Activated CD8-positive, alpha-beta memory T cell treated with anti-CD3 and anti-CD28 coated beads, Interleukin-2, amount 50 U/mL, for 24 hours (primary cell): ENCODE measurements around the gene TXLNB.

Experiments used
- DNase-seq: peaks from one replicate; pipeline ENCODE4 v3.0.0-alpha.2; 2020; ENCODE audit errors: extremely low read depth

TXLNB gene

DNA sequence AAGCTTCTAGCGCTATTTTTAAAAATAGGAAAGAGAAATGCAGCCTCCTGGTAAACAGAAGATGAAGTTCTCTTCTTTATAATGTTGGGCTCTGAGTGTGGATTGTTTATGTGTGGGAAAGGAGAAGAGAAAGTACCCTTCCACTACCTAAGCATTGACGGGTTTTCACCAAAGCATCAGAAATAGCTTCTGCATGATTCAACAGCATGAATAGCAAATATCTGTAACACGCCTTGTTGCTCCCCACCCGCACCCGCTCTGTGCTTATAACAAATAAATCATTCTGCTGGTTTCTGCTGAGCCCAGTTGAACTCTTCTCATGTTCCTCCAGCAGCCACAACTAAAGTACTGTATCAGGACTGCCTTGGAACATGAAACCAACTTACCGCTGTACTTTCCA is 20.7 kb downstream of the TXLNB start:
- no peak for DNase-seq

DNA sequence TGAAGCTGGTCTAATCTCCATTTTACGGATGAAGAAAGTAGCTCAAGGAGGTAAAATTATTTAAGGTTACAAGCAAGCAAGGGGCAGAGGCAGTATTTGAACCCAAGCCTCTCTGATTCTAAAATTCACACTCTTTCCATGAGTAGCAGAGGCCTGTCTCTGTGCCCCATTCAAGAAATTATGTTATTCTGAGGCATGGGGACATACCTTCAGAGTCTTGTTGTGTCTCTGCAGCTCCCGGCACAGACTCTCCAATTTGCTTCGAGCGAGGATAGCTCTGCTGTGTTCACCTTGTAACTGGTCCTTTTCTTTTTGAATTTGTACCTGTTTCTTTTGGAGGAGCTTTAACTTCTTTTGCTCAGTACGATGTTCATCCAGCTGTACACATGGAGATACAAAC is 21.5 kb downstream of the TXLNB start:
- no peak for DNase-seq

DNA sequence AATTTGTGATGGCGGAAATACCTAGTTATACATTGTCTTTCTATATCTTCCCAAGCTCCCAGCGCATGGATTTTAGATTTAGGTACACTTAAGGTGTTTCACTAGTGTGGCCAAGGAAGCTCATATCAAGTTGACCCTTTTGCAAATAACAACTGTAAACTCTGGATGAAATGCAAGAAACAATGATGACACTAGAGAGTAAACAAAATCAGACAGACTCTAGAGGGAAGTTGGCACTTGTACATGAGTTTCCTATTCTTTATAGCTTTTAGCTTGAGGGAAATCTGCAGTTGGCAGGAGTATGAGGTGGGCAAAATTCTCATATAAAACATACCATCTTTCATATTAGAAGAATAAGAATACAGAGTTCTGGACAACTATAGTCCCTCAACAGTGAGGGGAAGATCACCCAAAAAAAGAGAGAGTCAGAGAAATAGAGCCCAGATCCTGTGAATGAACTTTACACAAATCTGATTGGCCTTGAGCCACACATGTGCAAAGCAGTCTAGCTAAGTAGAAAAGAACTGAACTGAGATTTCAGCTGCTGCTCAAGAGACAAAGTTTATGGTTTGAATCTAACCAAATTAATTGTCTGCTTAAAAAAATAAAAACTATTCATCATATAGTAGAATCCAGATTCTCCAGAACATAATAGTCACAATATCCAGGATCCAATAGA is 26.1 kb downstream of the TXLNB start:
- no peak for DNase-seq

DNA sequence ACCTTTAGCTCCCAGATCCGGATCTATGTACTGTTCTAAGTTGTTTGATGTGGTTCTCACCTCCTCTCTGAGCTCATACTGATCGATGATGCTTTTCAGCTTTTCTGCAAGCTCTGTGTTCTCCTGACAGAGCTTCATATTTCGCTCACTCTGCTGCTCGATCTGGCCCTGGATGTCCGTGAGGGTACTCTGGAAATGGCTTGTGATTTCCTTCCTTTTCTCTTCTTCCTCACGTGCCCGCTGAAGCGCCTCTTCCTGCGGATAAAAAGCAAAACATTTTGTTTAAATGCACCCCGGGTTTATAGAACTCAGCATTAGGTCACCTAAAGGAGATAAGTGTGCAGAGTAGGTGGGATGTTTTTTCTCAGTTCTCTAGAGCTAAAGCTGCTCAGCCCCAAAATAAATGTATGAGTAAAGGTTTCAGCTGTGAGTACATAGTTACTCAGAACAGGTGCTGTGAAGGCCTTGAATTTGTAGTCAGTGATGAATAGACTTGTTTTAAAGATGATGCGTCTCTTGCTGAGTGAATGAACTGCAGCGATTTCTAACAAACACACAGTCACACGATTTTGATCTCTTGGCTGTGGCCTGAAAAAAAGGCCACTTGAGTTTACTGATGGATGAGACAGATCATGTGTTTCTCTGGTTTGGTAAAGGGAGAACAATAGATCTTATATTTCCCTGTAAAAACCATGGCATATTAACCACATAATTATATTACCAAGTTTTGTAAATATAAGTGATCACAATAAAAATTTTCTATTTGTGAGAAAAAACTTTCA is 29.1 kb downstream of the TXLNB start:
- DNase-seq = peak; percentile 7

DNA sequence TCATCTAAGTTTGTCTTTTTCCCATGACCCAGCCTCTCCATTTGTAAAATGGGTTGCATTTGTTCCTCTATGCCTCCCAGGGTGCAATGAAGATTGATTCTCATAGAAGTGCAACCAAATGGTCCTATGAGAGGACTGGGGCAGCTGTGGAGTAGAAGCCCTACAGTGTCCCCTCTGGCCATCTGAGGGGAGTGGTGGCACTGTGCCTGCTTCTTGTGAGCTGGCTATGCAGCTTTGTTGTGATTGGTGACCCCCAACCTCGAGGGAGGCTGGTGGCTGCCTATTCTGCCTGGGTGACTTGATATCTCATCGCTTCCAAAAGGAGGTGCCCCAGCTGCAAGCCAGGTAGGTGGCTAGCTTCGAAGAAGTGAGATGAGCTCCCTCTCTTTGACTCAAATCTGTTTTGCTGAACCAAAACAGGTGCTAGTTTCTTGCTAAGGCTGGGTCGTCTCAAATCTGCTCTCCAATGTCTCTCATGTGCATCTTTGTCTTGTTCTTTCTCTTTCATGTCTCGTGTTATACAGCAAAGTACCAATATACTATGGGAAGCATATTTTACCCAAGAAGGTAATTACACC is 33.9 kb downstream of the TXLNB start:
- no peak for DNase-seq

DNA sequence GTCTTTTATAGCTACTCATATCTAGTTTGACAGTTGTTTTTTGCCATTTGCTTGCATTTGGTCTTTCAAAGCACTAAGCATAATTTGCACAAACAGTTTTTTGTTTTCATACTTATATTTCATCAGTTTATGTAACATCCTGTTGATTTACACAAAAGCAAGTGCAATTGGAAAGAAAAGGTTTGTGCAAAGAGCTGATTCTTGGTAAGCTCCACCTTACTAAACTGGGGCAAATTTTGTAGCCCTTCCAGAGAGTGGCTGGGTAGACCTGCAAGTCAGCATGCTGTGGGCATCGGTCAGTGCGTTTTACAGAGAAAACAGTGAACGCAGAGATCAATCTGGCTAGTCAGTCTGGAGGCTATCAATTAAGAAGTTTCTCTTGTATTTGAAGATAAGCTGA is 34.5 kb downstream of the TXLNB start:
- no peak for DNase-seq

DNA sequence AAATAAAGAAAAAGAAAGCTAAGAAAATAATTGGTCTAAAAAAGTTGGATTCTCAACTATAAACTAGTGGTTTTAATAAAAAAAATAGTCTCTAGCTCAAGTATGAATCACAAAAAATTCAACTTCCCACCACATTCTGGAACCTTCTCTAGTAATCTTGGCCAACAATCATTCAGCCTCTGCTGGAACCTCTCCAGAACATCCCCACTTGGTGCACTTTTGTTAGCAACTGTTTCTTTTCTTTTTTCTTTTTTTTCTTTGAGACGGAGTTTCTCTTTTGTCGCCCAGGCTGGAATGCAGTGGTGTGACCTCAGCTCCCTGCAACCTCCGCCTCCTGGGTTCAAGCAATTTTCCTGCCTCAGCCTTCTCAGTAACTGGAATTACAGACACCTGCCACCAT is 35.7 kb downstream of the TXLNB start:
- no peak for DNase-seq

DNA sequence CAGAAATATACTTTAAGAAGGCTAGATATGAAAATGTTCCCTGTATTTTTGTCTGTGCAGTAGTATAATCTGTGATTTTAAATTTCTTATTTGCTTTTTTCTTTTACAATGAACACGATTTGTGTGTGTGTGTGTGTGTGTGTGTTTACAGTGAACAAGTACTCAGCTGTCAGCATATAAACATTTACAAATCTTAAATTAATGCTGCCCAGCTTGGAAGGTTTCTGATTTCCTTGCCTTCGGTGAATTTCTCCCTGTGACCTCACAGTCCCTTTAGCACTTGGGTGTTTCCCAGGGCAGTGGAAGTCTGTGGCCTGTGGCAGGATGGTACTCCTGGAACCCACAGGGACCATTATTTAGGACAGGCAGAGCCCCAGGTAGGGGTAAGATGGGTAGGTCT is 37.6 kb downstream of the TXLNB start:
- DNase-seq = no peak

DNA sequence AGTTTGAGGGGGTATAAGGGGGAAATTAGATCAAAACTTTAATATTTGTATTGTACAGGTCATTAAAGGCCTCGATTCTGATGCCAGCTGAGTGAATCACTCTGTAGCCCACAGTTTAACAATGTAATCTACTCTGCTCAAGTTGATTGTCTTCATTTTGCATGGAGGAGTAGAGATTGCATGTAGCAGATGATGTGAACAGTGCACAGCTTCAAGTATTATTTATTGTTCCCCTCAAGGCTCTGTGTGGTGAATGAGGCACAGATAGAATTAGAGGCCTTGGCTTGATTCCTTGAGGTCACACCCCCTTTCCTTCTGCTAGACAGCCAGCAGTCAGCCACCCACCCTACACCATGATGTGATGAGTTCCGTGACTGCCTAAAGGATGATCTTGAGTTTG is 38.1 kb downstream of the TXLNB start:
- no peak for DNase-seq

DNA sequence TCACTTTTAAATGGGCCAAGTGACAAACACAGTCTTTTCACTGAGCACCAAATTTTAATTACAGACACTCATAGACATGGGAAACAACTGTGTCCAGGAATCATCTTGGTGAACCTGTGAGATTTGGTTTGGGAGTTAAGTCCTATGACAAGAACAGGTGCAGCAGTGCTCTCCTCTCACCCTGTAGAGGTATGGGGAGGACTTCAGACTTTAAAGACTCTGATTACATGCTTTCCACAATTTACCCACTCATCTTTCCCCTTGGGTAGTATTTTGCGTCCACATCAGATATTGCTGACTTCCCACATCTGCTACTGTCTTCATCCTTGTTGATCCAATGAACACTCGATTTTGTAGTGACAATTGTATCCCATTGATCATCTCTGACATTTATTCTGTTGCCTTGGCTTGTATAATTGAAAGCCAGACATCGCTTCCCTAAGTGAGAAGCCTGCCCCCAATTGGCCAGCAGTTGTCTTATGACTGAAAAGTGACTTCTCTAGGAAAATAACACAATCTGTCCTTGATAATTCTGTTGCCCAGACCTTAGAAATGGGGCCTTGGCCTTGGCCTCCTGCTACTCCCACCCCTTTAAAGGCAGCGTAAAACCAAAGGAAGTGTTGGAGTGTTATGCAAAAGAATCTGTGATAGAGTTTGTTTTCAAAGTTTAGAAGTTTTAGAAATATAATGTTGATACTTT is 40.0 kb downstream of the TXLNB start:
- no peak for DNase-seq

DNA sequence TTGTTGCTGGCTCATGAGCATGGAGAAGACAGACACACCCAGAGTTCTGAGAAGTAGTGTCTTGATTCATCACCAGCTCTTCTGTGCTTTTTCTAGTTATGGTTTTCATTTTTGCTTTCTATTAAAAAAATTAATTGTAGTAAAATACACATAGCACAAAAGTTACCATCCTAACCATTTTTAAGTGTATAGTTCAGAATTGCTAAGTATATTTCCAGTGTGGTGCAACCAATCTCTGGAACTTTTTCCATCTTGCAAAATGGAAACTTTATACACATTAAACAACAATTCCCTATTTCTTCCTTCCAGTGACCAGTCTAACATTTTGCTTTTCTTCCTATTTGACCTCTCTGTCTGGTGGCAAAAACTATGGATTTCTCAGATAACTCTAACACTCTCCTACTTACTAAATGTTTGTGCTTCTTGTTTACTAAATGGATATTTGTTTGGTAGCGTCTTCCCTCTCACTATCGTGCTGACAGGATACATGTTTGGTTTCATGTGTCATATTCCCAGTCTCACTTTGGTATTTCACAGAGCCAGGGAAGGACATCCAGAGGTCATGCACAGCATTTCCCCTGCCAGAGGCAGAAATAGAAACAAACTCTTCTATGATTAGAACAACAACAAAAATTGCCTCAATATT is 40.6 kb downstream of the TXLNB start:
- no peak for DNase-seq

DNA sequence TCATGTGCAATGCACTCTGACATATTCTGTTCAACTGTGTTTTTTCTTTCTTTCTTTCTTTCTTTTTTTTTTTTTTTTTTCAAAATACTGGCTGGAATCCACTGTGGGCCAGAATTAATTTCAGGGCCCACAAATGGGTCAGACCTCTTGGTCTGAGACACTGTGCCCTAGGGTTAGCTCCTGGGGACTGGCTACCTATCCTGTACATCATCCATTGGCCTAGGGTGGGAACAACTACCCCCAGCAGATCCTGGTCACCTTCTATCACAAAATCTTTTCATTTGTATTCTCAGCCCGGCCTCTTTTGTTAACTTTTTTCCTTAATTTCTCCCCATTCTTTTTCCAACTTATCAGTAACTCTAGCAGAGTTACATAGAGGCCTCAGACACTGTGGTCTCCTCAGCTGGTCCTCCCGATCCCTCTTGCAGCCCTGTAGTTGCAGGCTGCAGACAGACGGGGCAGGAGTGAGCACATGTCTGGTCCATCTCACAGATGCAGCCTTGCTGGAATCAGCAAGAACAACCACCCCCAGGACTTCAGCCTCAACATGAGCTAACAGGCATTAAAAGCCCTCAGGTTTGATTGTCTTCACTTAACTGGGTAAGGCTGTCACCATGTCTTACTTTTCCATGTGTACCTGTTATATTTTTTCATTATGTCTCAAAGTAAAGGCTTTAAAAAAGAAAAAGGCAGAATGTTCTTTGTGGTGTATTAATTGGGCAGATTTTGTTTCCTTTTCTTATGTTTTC is 41.3 kb downstream of the TXLNB start:
- no peak for DNase-seq

DNA sequence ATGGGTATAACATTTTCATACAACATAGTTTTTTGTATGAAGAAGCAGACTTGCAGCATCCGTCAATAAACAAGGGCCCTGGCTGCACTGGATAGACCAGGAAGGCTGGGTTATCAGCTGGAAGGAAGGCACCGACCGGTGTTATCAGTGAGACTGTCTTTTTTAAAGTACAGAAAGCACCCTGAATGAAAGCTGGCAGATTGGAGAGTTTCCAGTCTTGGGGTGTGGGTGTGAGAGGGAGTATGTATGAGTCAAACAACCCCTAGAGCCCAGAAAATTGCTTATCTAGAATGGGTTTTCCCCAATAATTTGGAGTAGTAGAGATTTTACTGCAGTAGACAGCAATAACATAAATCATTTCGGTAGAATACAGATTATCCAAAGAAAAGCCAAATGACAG is 42.4 kb downstream of the TXLNB start:
- DNase-seq = peak; percentile 8

DNA sequence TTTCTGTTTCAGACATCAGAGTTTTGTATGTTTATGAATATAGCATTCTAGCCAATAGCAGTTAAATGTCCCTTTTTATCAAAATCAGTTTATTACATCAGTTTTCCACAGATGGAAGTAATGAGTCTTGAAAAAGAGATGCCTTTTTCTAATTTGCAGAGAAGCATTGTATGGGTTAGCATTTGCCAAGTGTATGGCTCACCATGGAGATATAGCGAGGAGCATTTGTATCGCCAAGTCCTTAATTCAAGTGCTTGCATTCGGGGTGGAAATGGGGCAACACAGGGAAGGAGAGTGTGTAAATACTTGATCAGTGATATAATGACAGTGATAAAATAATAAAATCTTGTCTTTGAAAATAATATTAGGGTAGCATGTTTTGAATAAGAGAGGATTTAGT is 42.9 kb downstream of the TXLNB start:
- no peak for DNase-seq

DNA sequence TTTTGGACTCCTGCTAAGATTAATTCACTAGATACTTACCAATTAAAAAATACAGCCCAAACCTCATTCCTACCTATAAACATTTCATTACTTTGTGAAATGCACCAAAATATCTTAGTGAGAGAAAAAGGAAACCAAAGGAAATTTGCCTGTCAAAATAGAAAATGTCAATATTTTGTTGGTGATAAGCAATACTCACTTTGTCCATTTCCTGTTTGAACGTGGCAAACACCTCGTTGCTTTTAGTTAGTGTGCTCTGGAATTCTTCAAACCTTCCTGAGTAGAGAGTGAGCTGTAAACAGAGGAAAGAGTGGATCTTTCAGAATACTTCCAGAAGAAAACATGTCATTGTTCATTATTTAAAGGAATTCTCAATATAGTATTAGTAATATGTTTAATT is 44.2 kb downstream of the TXLNB start:
- DNase-seq = no peak

DNA sequence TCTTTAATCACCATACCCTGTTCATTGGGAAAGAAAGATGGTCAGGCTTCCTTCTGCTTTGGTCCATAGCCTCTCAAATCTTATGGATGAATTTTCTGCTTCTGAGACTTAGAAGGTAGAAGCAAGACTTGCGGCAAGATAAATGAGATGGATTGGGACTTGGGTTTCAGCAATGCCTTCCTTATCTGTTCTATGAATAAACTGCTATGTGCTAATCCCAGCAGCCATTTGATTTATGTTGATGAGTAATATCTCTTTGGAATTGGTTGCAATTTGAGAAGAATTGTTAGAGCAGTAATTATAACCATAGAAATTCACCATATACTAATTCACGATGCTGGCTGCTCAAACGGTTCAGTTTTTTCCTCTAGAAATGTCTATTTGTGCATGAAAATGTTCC is 48.3 kb downstream of the TXLNB start:
- no peak for DNase-seq

DNA sequence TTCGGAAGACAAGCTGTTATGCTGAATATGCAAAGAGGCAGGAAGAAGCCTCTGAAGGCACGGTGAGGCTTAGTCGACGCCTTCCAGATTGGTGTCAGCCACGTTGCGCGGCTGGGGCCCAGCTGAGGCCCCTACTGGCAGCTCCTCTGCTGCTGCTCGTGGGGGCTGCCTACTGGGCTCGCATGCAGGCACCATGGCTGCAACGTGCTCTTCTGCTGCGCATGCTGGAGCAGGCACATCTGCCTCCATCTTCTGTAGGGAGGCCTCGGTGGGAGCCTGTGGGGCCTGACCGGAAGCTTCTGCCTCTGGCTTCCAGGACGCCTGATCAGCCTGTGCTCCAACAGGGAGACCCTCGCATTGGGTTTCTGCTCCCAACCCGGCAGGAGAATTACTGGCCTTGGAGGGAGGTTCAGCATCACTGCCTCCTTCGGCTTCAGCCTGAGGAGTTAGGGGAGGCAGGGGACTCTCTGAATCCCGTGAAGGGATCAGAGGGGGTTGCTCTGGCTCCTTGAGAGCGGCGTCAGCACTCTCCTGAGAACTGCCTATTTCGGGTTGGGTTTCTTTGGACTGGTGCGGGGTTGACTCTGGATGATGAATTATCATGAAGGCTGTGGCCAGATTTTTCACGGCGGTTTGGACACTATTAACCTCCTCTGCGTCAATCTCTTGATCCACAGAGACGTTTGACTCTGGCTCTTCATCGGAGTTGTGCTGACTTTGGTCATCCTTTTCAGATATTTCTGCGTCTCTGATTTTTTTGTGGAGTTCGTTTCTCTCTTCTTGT is 49.1 kb downstream of the TXLNB start:
- DNase-seq = no peak

DNA sequence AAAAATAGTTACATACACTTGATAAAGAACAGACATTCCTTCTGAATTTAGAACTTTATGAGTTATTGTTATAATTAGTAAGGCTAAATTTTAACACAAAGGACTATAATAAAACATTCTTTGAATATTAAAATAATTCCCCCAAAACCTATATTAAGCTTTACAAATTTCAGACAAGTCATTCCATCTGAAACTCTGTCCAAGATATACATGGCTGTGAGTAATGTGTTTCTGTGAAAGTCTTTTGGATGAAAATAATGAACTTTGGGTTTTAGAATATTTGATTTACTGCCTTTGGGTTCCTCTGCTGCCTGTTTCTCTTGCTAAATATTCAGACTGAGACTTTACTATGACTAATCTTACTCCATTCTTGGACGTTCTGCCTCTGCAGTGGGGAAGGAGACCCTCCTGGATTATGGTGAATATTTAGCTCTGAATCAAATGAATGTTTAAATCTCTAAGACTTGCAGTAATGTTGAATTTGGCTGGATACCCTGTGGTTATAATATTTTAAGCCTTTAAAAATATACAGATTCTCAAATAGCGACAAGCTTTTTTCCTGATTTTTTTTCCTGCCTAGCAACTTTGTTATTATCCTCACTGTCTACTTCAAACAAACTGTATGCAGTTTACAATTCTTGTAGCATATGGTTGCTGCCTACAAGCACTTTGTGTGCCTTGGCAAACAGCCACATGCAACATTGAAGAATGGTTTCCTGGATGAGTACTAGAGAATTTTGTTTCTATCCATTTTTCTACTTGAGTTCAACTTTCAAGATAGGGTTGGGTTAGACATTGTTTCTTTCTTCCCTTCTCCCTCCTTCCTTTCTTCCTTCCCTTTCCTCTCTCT is 51.4 kb downstream of the TXLNB start:
- no peak for DNase-seq

DNA sequence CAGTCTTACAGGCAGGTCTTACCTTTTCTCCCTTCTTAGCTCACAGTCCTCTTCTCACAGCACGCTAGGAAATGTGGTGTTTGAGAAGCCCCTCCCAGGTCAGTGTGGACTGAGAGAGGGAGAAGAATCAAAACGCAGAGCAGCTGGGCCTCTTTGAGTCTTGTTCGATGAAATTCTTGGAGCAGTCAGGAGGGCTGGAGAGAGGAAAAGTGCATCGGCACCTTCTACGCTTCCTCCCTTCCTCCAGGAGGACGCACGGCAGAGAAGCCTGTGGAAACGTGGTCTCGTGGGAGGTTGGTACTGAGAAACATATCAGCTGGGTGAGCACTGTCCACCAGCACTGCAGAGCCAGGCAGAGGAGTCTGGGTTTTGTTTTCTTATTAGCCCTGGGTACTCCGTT is 52.7 kb downstream of the TXLNB start:
- DNase-seq = no peak

DNA sequence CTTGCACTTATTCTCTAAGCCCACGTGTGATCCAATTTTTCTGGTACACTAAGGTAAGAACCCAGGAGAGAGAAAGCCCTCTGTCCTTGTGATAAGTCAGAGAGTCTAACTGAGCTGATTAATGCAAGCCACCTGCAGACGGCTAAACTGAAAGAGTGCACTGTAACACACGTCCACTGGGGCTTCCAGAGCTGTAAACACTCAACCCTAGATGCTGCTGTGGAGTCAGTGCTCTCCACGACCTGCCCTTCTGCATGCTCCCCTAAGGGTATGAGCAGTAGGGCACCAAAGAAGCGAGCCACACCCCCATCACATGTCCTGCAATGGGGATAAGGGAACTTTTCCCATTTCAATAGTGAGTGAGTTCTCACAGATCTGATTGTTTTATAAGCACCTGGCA is 55.7 kb downstream of the TXLNB start:
- DNase-seq = no peak
